ENCODE results near the gene CMTM8.
"Not testable (repeated sequence)": the region's sequence is repeated elsewhere in the genome, so short reads cannot be mapped to it uniquely, and the experiment has no call there.

The CMTM8 gene

DNA sequence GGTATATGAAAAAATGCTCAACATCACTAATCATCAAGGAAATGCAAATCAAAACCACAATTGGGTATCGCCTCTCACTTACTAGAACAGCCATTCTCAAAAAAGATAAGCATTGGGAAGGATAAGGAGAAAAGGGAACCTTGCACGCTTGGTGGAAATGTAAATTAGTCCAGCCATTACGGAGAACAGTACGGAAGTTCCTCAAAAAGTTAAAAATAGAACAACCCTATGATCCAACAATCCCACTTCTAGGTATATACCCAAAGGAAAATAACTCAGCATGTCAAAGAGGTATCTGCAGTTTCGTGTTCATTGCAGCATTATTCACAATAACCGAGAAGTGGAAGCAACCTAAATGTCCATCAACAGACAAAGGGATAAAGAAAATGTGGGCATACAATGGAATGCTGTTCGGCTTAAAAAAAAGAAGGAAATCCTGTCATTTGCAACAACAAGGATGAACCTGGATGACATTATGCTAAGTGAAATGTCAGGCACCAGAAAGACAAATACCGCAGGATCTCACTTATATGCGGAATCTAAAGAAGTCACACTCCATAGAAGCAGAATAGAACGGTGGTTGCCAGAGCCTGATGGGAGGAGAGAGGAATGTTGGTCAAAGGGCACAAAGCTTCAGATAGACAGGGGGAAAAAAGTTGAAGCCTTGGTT, 141.5 kb downstream of the CMTM8 start:
- TF ChIP-seq POLR2A (IDR thresholded peaks at IDR 0.05; ENCODE audit: extremely low read depth, insufficient read length) = no peak
- no peak for DNase-seq (ENCODE audit: low read depth)
- H3K4me3 ChIP-seq (ENCODE audit: low read depth, low read length) = no peak overlapping the region

DNA sequence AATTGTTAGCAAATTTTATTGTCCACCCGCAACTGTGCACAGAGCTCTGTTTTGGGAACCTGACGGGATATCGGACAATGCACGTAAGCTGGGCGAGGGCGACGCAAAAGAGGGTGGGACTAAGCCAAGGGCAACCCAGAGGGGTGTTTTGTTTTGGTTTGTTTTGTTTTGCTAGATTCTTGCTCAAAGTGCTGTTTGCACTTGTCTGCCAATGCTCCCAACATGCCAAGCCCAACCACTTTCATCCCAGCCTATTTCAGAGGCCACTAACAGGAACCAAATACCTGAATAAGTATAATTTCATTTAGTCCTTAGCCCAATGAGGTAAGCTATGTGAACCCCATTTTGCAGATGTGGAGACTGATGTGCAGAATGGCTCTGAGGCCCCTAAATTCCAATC, 143.4 kb downstream of the CMTM8 start:
- TF ChIP-seq, protein P1, sequence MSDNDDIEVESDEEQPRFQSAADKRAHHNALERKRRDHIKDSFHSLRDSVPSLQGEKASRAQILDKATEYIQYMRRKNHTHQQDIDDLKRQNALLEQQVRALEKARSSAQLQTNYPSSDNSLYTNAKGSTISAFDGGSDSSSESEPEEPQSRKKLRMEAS (IDR thresholded peaks at IDR 0.05; ENCODE audit: low read depth, low read length) = no peak
- TF ChIP-seq, protein P2, sequence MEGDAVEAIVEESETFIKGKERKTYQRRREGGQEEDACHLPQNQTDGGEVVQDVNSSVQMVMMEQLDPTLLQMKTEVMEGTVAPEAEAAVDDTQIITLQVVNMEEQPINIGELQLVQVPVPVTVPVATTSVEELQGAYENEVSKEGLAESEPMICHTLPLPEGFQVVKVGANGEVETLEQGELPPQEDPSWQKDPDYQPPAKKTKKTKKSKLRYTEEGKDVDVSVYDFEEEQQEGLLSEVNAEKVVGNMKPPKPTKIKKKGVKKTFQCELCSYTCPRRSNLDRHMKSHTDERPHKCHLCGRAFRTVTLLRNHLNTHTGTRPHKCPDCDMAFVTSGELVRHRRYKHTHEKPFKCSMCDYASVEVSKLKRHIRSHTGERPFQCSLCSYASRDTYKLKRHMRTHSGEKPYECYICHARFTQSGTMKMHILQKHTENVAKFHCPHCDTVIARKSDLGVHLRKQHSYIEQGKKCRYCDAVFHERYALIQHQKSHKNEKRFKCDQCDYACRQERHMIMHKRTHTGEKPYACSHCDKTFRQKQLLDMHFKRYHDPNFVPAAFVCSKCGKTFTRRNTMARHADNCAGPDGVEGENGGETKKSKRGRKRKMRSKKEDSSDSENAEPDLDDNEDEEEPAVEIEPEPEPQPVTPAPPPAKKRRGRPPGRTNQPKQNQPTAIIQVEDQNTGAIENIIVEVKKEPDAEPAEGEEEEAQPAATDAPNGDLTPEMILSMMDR (IDR thresholded peaks at IDR 0.05; ENCODE audit: low read depth, low read length) = no peak
- TF ChIP-seq POLR2A (IDR thresholded peaks at IDR 0.05; ENCODE audit: extremely low read depth, insufficient read length) (no peak), MYC (IDR thresholded peaks at IDR 0.05; ENCODE audit: low read depth, low read length) (no peak)
- DNase-seq (ENCODE audit: low read depth) = no peak
- no peak overlapping the region for H3K4me3 ChIP-seq (ENCODE audit: low read depth, low read length)

DNA sequence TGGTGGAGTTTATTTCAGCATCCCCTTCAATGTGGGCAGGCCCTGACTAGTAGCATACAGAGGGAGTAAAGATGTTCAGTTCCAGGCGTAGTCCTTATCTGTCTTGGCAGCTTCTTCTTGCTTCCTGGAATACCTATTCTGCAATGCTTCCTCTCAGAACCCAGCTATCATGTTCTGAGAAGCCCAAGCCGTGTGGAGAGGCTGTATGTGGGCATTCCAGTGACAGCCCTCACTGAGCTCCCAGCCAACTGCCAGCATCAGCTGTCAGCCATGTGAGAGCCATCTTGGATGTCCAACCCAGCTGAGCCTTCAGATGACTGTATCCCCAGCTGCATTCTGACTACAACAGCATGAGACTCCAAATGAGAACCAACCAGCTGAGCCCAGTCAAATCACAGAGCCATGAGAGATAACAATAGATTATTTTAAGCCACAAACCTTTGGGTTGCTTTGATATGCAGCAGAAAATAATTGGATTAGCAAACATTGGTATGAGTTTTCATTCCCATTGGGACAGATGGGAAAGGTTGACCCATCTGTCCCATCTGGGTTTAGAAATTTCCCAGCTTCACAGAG, 144.7 kb downstream of the CMTM8 start:
- no peak for TF ChIP-seq POLR2A (IDR thresholded peaks at IDR 0.05; ENCODE audit: extremely low read depth, insufficient read length)
- TF ChIP-seq, protein P2 (IDR thresholded peaks at IDR 0.05; ENCODE audit: low read depth, low read length) = no peak
- no peak for TF ChIP-seq MYC (IDR thresholded peaks at IDR 0.05; ENCODE audit: low read depth, low read length)
- TF ChIP-seq, protein P1 (IDR thresholded peaks at IDR 0.05; ENCODE audit: low read depth, low read length) = no peak
- DNase-seq (ENCODE audit: low read depth) = no peak

DNA sequence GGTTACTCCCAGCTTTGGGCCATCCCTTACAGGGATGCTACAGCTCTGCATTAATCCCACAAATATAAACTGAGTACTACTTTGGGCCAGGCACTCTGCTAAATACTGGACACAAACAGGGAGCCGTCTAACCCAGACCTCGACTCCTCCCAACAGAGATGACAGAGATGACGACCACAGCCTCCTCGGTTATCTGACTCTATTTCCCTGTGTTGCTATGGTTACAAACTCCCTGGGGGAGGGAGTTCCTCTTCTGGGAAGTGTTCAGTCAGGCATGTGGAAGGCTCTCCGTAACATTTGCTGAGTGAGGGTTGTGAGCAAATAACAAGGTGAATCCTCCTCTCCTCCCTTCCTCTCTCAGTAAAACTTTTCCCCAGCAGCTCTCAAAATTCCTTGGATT, 146.5 kb downstream of the CMTM8 start:
- TF ChIP-seq, protein P2 (IDR thresholded peaks at IDR 0.05; ENCODE audit: low read depth, low read length) = no peak
- TF ChIP-seq, protein P1 (IDR thresholded peaks at IDR 0.05; ENCODE audit: low read depth, low read length) = no peak
- TF ChIP-seq MYC (IDR thresholded peaks at IDR 0.05; ENCODE audit: low read depth, low read length) = no peak
- TF ChIP-seq POLR2A (IDR thresholded peaks at IDR 0.05; ENCODE audit: extremely low read depth, insufficient read length) = no peak
- peak; percentile 54 for DNase-seq (ENCODE audit: low read depth)
- no peak overlapping the region for H3K4me3 ChIP-seq (ENCODE audit: low read depth, low read length)

More for the DNA sequence above, 144.7 kb downstream of the CMTM8 start:
- no peak overlapping the region for H3K4me3 ChIP-seq (ENCODE audit: low read depth, low read length)

DNA sequence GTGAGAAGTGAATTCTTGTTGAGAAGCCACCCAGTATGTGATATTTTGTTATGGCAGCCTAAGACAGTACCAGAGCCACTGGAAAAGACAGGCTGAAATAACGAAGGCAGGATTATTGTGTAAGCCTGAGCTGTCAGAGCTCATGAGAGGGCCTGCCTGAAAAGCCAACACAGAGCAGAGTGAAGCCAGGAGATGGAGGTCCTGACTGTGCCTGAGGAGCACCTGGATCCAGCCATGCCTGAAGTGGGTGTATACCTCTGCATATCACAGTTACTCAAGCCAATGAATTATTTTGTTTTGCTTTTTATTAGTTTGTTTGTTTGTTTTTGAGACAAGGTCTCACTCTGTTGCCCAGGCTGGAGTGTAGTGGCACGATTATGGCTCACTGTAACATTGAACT, 149.0 kb downstream of the CMTM8 start:
- DNase-seq (ENCODE audit: low read depth) = no peak
- H3K4me3 ChIP-seq (ENCODE audit: low read depth, low read length) = no peak overlapping the region
- TF ChIP-seq, protein P1 (IDR thresholded peaks at IDR 0.05; ENCODE audit: low read depth, low read length) = no peak
- TF ChIP-seq MYC (IDR thresholded peaks at IDR 0.05; ENCODE audit: low read depth, low read length) = no peak
- TF ChIP-seq, protein P2 (IDR thresholded peaks at IDR 0.05; ENCODE audit: low read depth, low read length) = no peak
- no peak for TF ChIP-seq POLR2A (IDR thresholded peaks at IDR 0.05; ENCODE audit: extremely low read depth, insufficient read length)

DNA sequence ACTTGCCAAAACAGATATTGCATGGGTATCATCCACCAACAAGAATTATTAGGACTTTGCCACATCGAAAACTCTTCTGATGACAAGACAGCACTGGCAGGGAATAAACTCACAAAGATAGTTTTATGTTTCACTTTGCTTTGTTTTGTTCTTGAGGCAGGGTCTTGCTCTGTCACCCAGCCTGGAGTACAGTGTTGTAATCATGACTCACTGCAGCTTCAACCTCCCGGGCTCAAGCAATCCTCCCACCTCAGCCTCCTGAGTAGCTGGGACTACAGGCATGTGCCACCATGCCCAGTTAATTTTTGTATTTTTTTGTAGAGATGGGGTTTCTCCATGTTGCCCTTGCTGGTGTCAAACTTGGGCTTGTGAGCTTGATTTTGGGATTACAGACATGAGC, 151.1 kb downstream of the CMTM8 start:
- DNase-seq (ENCODE audit: low read depth) = peak; percentile 67
- H3K4me3 ChIP-seq (ENCODE audit: low read depth, low read length) = not testable (repeated sequence)

Data from NB4 (cell line).